ENCODE data around the gene APOO. TPM values are rescaled to one million over a fixed set of nuclear protein-coding genes. Genes with fewer than 3 reads are reported as not detected.
"Not testable (repeated sequence)": the region's sequence is repeated elsewhere in the genome, so short reads cannot be mapped to it uniquely, and the experiment has no call there.

APOO gene
- total RNA-seq, 1 experiment from 2014 or later: 95.3 TPM

DNA sequence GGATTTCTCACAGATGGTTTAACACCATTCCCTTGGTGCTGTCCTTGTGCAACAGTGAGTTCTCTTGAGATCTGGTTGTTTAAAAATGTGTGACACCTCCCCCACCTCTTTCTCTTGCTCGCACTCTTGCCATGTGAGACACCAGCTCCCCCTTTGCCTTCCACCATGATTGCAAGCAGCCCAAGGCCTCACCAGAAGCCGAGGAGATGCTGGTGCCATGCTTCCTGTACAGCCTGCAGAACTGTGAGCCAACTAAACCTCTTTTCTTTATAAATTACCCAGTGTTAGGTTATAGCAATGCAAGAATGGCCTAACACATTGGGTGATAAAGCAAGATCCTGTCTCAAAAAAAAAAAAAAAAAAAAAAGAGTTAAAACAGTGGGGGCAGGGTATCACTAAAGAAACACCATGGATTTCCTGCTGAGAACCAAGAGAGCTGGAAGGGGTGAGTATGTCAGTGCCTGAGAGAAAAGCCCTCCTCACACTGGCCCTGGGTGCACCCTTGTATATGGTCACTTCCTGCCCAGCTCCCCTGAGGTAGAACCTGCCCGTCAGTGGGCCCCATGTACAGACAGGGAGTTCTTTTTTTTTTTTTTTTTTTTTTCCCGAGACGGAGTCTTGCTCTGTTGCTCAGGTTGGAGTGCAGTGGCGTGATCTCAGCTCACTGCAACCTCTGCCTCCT, 46.4 kb downstream of the APOO start:
- Histone ChIP-seq H4K20me1 (ENCODE audit: control insufficient read depth, insufficient read depth, insufficient read length) (no peaks in the 10 kb centered on the region), H3K4me2 (ENCODE audit: insufficient read depth, insufficient read length, low read length) (no peak overlapping the region), H3K23me2 (ENCODE audit: insufficient read length, low read depth, low read length, poor library complexity, severe bottlenecking) (peaks cover 2% of the 10 kb centered on the region), H3K4me1 (ENCODE audit: insufficient read depth, low read length) (no peaks in the 10 kb centered on the region), H2AFZ (ENCODE audit: low read length) (no peak overlapping the region), H2BK12ac (ENCODE audit: insufficient read length, low read depth, low read length) (no peak overlapping the region), H4K5ac (ENCODE audit: insufficient read length, low read depth, low read length) (no peak overlapping the region), H3K23ac (ENCODE audit: insufficient read length, low read depth, low read length) (no peak overlapping the region), H3K79me2 (ENCODE audit: insufficient read depth, low read length) (no peaks in the 10 kb centered on the region), H4K91ac (ENCODE audit: insufficient read length, low read depth, low read length) (no peak overlapping the region), H2BK20ac (ENCODE audit: low read depth, low read length, poor library complexity, severe bottlenecking) (no peak overlapping the region), H2BK15ac (ENCODE audit: low read depth, low read length) (no peak overlapping the region), H3K79me1 (ENCODE audit: insufficient read depth, low read depth, low read length, poor library complexity, severe bottlenecking) (no peaks in the 10 kb centered on the region), H3K18ac (ENCODE audit: insufficient read length, low read depth, low read length) (no peak overlapping the region), H3K27ac (ENCODE audit: insufficient read length, low read depth, low read length) (no peak overlapping the region), H3K27me3 (ENCODE audit: insufficient read depth, low read length) (no peaks in the 10 kb centered on the region), H3K14ac (ENCODE audit: insufficient read depth, low read length) (no peak overlapping the region), H3K9ac (ENCODE audit: extremely low read depth, insufficient read length, low read length) (no peak overlapping the region), H3K4ac (ENCODE audit: low read depth, low read length) (no peak overlapping the region), H2AK5ac (ENCODE audit: insufficient read length, low read length) (no peak overlapping the region), H3T11ph (ENCODE audit: low read length) (no peak overlapping the region), H3K9me3 (ENCODE audit: control insufficient read depth, low read depth, low read length) (no peaks in the 10 kb centered on the region), H2BK120ac (ENCODE audit: low read depth, low read length, poor library complexity, severe bottlenecking) (no peak overlapping the region), H3K56ac (ENCODE audit: insufficient read length, low read depth, low read length) (no peak overlapping the region), H4K8ac (replicated peaks; ENCODE audit: insufficient read length, low read depth, low read length) (no peak overlapping the region), H2BK5ac (ENCODE audit: insufficient read length, low read length) (no peak overlapping the region)
- no peak for DNase-seq
- no peaks in the 10 kb centered on the region for H3K4me1 Mint-ChIP-seq
- H3K27me3 Mint-ChIP-seq (ENCODE audit: low read depth): no peaks in the 10 kb centered on the region
- no peaks in the 10 kb centered on the region for H3K9me3 Mint-ChIP-seq
- peaks cover 17 to 54% (median 49%) of the 10 kb centered on the region in 3 experiments; a peak in 6 of 7 replicates for H3K36me3 Mint-ChIP-seq (ENCODE audit: insufficient read depth in 1 of 3, low read depth in 3 of 3)
- no CpG with 5 or more reads among the region's 6 CpGs for WGBS (ENCODE audit: extremely low coverage, insufficient read length, low lambda C conversion rate)
- no peak for TF ChIP-seq CTCF (conservative IDR thresholded peaks at IDR 0.05)
- no peak overlapping the region for H3K4me3 Mint-ChIP-seq
- H3K27ac Mint-ChIP-seq: peak overlapping the region in 2 of 3 experiments; percentile 68 to 88; a peak in 2 of 7 replicates

- not testable (repeated sequence) for H3K79me2 ChIP-seq (ENCODE audit: insufficient read depth, low read length); H3K9me3 Mint-ChIP-seq; H2BK15ac ChIP-seq (ENCODE audit: low read depth, low read length); H4K20me1 ChIP-seq (ENCODE audit: control insufficient read depth, insufficient read depth, insufficient read length); H3K56ac ChIP-seq (ENCODE audit: insufficient read length, low read depth, low read length); H2BK5ac ChIP-seq (ENCODE audit: insufficient read length, low read length); H3K4me3 Mint-ChIP-seq; H3K23ac ChIP-seq (ENCODE audit: insufficient read length, low read depth, low read length); H3K9ac ChIP-seq (ENCODE audit: extremely low read depth, insufficient read length, low read length); H3K9me3 ChIP-seq (ENCODE audit: control insufficient read depth, low read depth, low read length); H2BK20ac ChIP-seq (ENCODE audit: low read depth, low read length, poor library complexity, severe bottlenecking); H3K4me1 Mint-ChIP-seq; H3K23me2 ChIP-seq (ENCODE audit: insufficient read length, low read depth, low read length, poor library complexity, severe bottlenecking); H3K27me3 ChIP-seq (ENCODE audit: insufficient read depth, low read length); DNase-seq; H3K4ac ChIP-seq (ENCODE audit: low read depth, low read length); H3K4me2 ChIP-seq (ENCODE audit: insufficient read depth, insufficient read length, low read length); H3K27ac ChIP-seq (ENCODE audit: insufficient read length, low read depth, low read length); H3K4me1 ChIP-seq (ENCODE audit: insufficient read depth, low read length); H3K27ac Mint-ChIP-seq; H2BK120ac ChIP-seq (ENCODE audit: low read depth, low read length, poor library complexity, severe bottlenecking); H2AK5ac ChIP-seq (ENCODE audit: insufficient read length, low read length); H4K5ac ChIP-seq (ENCODE audit: insufficient read length, low read depth, low read length); H4K91ac ChIP-seq (ENCODE audit: insufficient read length, low read depth, low read length); H2BK12ac ChIP-seq (ENCODE audit: insufficient read length, low read depth, low read length); H3T11ph ChIP-seq (ENCODE audit: low read length); H3K14ac ChIP-seq (ENCODE audit: insufficient read depth, low read length); H3K27me3 Mint-ChIP-seq (ENCODE audit: low read depth); H3K18ac ChIP-seq (ENCODE audit: insufficient read length, low read depth, low read length); H2AFZ ChIP-seq (ENCODE audit: low read length); H4K8ac ChIP-seq (replicated peaks; ENCODE audit: insufficient read length, low read depth, low read length); H3K79me1 ChIP-seq (ENCODE audit: insufficient read depth, low read depth, low read length, poor library complexity, severe bottlenecking)
- H3K36me3 Mint-ChIP-seq (ENCODE audit: insufficient read depth in 1 of 3, low read depth in 3 of 3): peaks cover 8 to 36% (median 33%) of the 10 kb centered on the region in 3 experiments; a peak in 6 of 7 replicates
- no CpG with 5 or more reads among the region's 7 CpGs for WGBS (ENCODE audit: extremely low coverage, insufficient read length, low lambda C conversion rate)
These were observed 48.5 kb downstream of the APOO start for GRCh38 chrX:23859238-23859637.

All from H9 (cell line).